Stimulated activated CD4-positive, alpha-beta T cell treated with anti-CD3 and anti-CD28 coated beads, Interleukin-4, amount 100 ng/mL, for 4 hours (primary cell): ENCODE data around the gene HASPIN.

Experiments used
- DNase-seq, 2 experiments: peaks; one replicate each; pipeline ENCODE4 v3.0.0-alpha.2; 2020

HASPIN gene

DNA sequence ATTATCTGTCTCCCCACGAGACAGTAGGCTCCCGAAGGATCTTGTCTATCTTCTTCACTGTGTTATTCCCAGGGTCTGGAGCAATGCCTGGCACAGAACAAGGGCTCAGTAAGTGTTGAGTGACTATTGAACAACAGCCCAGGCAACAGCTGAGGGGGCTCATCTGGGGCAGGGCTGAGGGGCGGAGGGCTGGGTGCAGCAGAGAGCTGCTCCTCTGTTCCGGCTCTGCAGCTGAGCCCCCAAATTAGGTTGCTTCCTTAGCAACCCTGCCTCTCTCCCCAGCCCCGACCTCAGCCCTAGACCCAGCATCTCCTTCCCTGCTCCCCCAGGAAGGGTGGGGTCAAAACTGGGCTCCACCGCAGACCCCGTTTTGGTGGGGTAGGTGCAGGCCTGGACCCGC, 45.1 kb downstream of the HASPIN start:
- DNase-seq: no peak

DNA sequence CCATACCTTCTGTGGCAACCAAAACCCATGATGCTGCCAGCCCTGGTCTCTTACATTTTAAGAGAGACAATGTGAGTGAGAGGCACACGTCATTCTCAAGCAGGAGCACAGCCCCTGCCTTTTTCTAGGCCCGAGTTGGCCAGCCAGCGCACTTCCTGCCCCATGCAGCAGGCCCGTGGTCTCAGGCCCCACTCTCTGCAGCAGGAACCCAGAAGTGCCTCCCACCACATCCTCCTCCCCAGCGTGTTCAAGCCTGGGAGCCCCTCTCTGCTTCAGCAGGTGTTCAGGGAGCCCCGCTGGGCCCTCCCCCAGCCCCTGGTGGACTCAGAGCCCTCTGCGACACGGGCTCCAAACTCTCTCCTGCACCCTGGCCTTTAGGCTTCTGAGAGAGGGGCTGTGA, 46.8 kb downstream of the HASPIN start:
- DNase-seq: no peak

DNA sequence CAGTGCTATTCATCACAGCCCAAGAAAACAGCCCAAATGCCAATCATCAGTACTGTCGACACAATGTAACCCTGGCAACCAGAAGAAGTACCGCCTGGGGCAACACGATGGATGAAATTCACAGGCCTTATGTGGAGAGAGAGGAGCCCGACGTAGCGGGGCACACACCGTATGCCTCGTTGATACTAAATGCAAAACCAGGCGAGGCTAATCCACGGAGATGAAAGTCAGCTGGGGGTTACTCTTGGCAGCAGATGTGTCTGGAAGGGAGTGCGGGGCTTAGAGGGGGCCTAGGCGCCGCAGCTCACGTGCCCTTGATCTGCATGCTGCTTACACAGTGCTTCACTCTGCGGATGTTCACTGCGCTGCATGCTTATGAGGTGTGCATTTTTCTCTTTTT, 47.4 kb downstream of the HASPIN start:
- DNase-seq: no peak

DNA sequence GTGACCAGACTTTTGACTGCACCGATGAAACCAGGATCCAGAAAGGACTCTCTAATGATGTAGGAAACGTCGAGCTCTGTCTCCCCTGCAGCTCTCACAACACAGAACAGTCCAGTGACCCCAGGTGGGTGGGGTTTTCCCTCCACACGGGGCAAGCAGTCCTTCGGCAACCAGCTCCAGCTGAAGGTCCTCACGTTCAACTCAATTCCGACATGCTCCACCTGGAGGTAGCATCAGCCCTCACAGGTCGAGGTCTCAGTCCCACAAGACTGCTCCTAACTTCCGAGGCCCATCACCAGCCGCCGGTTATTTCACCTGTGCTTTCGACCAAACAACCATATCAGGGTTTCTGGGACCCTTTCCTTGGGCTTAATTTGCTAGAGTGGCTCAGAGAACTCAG, 49.1 kb downstream of the HASPIN start:
- no peak for DNase-seq

DNA sequence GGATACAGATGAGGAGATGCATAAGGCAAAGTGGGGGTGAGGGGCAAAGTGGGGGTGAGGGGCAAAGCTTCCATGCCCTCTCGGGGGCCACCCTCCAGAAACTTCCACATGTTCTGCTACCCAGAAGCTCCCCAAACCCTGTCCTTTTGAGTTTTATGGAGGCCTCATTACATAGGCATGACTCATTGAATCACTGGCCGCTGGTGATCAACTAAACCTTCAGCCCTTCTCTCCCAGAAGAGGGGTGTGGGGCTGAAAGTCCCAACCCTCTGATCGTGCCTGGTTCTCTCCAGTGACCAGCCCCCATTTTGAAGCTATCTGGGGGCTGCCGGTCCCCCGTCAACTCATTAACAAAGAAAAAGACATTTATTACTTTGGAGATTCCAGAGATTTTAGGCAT, 49.8 kb downstream of the HASPIN start:
- DNase-seq: no peak

DNA sequence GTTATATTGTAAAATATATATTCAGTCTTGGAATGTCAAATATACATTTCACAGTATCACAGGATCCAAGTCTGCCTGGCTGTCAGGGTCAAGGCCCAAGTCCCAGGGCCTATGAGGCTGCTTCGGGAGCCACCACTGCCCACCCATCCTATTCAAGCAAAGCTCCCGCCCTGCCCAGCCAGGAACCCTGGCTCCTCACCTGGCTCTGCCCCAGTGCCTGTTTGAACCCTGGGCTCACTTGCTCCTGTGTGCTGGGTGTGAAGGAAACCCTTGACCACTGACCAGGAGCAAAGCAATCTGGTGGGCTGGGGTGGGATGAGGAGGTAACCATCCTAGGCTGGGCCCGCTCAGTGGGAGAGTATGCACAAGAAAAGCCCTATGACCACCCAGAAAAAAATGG, 50.3 kb downstream of the HASPIN start:
- no peak for DNase-seq
